Endothelial cell of umbilical vein (primary cell): ENCODE results near the gene GPR82. TPM values are rescaled to one million over a fixed set of nuclear protein-coding genes. Genes with fewer than 3 reads are reported as not detected.

Experiments used
- BruUV-seq: library from RNA; stranded (reverse); fragments of 400-500 nt; replicated peaks from 2 replicates; lab custom pipeline; 2021; lab: Mats Ljungman, UMichigan
- CTCF ChIA-PET: fragments of 300-600, 350-600 bp; sonication (Branson Sonifier 250); formaldehyde crosslinking; loops from one replicate; lab custom pipeline; 2021; ENCODE audit warnings: antibody characterized with exemption, inconsistent platforms; lab: Charles Lee
- POLR2A ChIA-PET: fragments of 300-600, 350-600 bp; sonication (Branson Sonifier 250); formaldehyde crosslinking; loops from one replicate; lab custom pipeline; 2021; ENCODE audit warnings: antibody characterized with exemption, inconsistent platforms; lab: Charles Lee
- DNase-seq: peaks from one replicate; pipeline ENCODE4 v3.0.0-alpha.2; 2011; ENCODE audit warnings: low read depth, low spot score
- FAIRE-seq: peaks from 2 replicates; lab custom pipeline; 2011; peaks lifted over from hg19 to GRCh38; lab: Jason Lieb, UNC
- H2AFZ ChIP-seq: 2 replicates; pipeline ENCODE4 v1.6.0; 2012; ENCODE audit warnings: low read depth, low read length, control low read depth, inconsistent platforms
- H3K27ac ChIP-seq: 2 replicates; pipeline ENCODE4 v1.5.1; 2011; ENCODE audit warnings: low read depth, mild to moderate bottlenecking, control low read depth, low read length, moderate library complexity; ENCODE audit not compliant: insufficient read depth
- H3K27me3 ChIP-seq, 2 experiments: 2 replicates each; pipeline versions ENCODE4 v1.6.0 to v1.6.1; 2011; ENCODE audit warnings: low read length in 2 of 2, mixed read lengths in 1 of 2; ENCODE audit not compliant: control insufficient read depth in 2 of 2, insufficient read depth in 2 of 2
- H3K36me3 ChIP-seq, 2 experiments: 2 replicates in 1 of 2; 3 replicates in 1 of 2; pipeline ENCODE4 v1.5.1; 2011; ENCODE audit warnings: low read length in 2 of 2, mild to moderate bottlenecking in 1 of 2, moderate library complexity in 1 of 2; ENCODE audit not compliant: control insufficient read depth in 2 of 2, insufficient read depth in 2 of 2; ENCODE audit errors: extremely low read depth in 1 of 2
- H3K4me1 ChIP-seq: 3 replicates; pipeline ENCODE4 v1.5.1; 2011; ENCODE audit warnings: mild to moderate bottlenecking, low read length; ENCODE audit not compliant: control insufficient read depth, insufficient read depth; ENCODE audit errors: extremely low read depth
- H3K4me2 ChIP-seq: 2 replicates; pipeline ENCODE4 v1.6.1; 2011; ENCODE audit warnings: low read length, control low read depth, mixed read lengths; ENCODE audit not compliant: insufficient read depth
- H3K4me3 ChIP-seq, 3 experiments: fragments of 200-600 bp in 1 of 3; sonication (generic), shearing (Covaris generic) in 1 of 3; replicated peaks in 1 of 3; 2 replicates each; pipeline ENCODE4 v1.5.1; 2011 to 2016; ENCODE audit warnings: control low read depth in 3 of 3, low read length in 3 of 3, mild to moderate bottlenecking in 2 of 3, inconsistent platforms in 1 of 3, low read depth in 1 of 3, moderate library complexity in 1 of 3; ENCODE audit not compliant: insufficient read depth in 1 of 3
- H3K79me2 ChIP-seq: 2 replicates; pipeline ENCODE4 v1.6.0; 2012; ENCODE audit warnings: low read length, inconsistent platforms; ENCODE audit not compliant: control insufficient read depth, insufficient read depth
- H3K9ac ChIP-seq: replicated peaks from 2 replicates; pipeline ENCODE3; 2011; ENCODE audit warnings: low read length, control low read depth; ENCODE audit not compliant: insufficient read depth; ENCODE audit errors: extremely low read depth
- H3K9me1 ChIP-seq: replicated peaks from 3 replicates; pipeline ENCODE4 v1.6.0; 2011; ENCODE audit warnings: mild to moderate bottlenecking, low read length; ENCODE audit not compliant: control insufficient read depth, insufficient read depth; ENCODE audit errors: extremely low read depth
- H3K9me3 ChIP-seq: replicated peaks from 2 replicates; pipeline ENCODE4 v1.5.1; 2012; ENCODE audit warnings: low read length, inconsistent platforms; ENCODE audit not compliant: control insufficient read depth, insufficient read depth
- H4K20me1 ChIP-seq: replicated peaks from 2 replicates; pipeline ENCODE3; 2011; ENCODE audit warnings: mild to moderate bottlenecking, low read length; ENCODE audit not compliant: control insufficient read depth, insufficient read depth; ENCODE audit errors: extremely low read depth
- CTCF ChIP-seq, 2 donors: IDR thresholded peaks; 1 replicate in 1 of 2; 2 replicates in 1 of 2; pipeline ENCODE4 v1.5.1; 2011; ENCODE audit warnings: low read length in 2 of 2, mild to moderate bottlenecking in 2 of 2, moderate library complexity in 2 of 2, control low read depth in 1 of 2, inconsistent platforms in 1 of 2, low read depth in 1 of 2; ENCODE audit not compliant: insufficient read depth in 1 of 2; ENCODE audit errors: extremely low read depth in 1 of 2
- EZH2 ChIP-seq: IDR thresholded peaks from 2 replicates; pipeline ENCODE4 v1.6.1; 2012; ENCODE audit warnings: borderline replicate concordance, low read depth, mild to moderate bottlenecking, moderate library complexity, low read length, inconsistent platforms; ENCODE audit not compliant: severe bottlenecking
- FOS ChIP-seq: IDR thresholded peaks from 2 replicates; pipeline ENCODE4 v1.6.1; 2011; ENCODE audit warnings: mild to moderate bottlenecking, low read length, moderate library complexity, borderline replicate concordance; ENCODE audit not compliant: insufficient read depth
- GATA2 ChIP-seq: IDR thresholded peaks from 2 replicates; pipeline ENCODE4 v1.7.0; 2011; ENCODE audit warnings: low read depth, mild to moderate bottlenecking, moderate library complexity, mixed read lengths, low read length; ENCODE audit not compliant: insufficient read length, insufficient read depth
- JUN ChIP-seq: IDR thresholded peaks from 2 replicates; pipeline ENCODE4 v1.6.1; 2011; ENCODE audit warnings: borderline replicate concordance, low read depth; ENCODE audit not compliant: insufficient read length, insufficient read depth
- MAX ChIP-seq: IDR thresholded peaks from 2 replicates; pipeline ENCODE4 v1.6.1; 2011; ENCODE audit not compliant: insufficient read depth, insufficient read length
- MYC ChIP-seq: IDR thresholded peaks from one replicate; pipeline ENCODE4 v1.6.1; 2011; ENCODE audit warnings: mild to moderate bottlenecking, low read depth, low read length
- POLR2A ChIP-seq: IDR thresholded peaks from 2 replicates; pipeline ENCODE4 v1.6.1; 2012; ENCODE audit warnings: low read depth, mild to moderate bottlenecking, control low read depth, low read length
- POLR2AphosphoS5 ChIP-seq: IDR thresholded peaks from 2 replicates; pipeline ENCODE4 v1.6.1; 2012; ENCODE audit warnings: low read depth, mild to moderate bottlenecking, control low read depth, low read length, moderate library complexity; ENCODE audit not compliant: insufficient read depth
- dilution Hi-C: fragments of 300-500 bp; cut with MboI; formaldehyde crosslinking; loops from one replicate; pipeline ENCODE4 v1.15.0; 2019; ENCODE audit warnings: low sequenced_read_pairs; ENCODE audit not compliant: extremely low pct_ligation_motif_present
- intact Hi-C: fragments of 100-400 bp; cut with micrococcal nuclease; formaldehyde crosslinking; loops from one replicate; pipeline ENCODE4 v1.10.0; 2022
- polyA plus RNA-seq, 4 experiments: library from polyadenylated mRNA; depleted of rRNA in 3 of 4; stranded (reverse) in 3 of 4; unstranded in 1 of 4; fragments of >200 nt; gene quantifications; 2 replicates each; pipeline versions ENCODE4 v1.2.1 to v1.2.3, GENCODE V29; 2011 to 2012; ENCODE audit warnings: missing spikeins in 1 of 4
- total RNA-seq: library from RNA; stranded (reverse); gene quantifications from 2 replicates; pipeline ENCODE4 v1.2.3, GENCODE V29; 2021

Gene GPR82
- total and polyA plus RNA-seq, 2 donors (not counting 3 experiments of a cell fraction or from before 2014, with no cell fraction given), result not detected

- Histone ChIP-seq H3K9me1 (no peaks in the 10 kb centered on the region), H3K36me3 (no peaks in the 10 kb centered on the region), H3K4me2 (no peak overlapping the region), H3K9ac (no peak overlapping the region), H3K4me1 (no peaks in the 10 kb centered on the region), H2AFZ (no peak overlapping the region), H3K27me3 (no peaks in the 10 kb centered on the region), H3K4me3 (no peak overlapping the region), H3K9me3 (no peaks in the 10 kb centered on the region), H4K20me1 (no peaks in the 10 kb centered on the region), H3K27ac (no peak overlapping the region), H3K79me2 (no peaks in the 10 kb centered on the region)
- ChIA-PET CTCF (no interaction called here), POLR2A (no interaction called here)
- no peak for FAIRE-seq
- no peak for DNase-seq
- no TSS peak for BruUV-seq
- TF ChIP-seq FOS, result no peak
- no peak for TF ChIP-seq GATA2
- TF ChIP-seq CTCF (IDR thresholded peaks at IDR 0.05; ENCODE audit: extremely low read depth in 1 of 2, insufficient read depth in 1 of 2, low read depth in 1 of 2, low read length in 2 of 2), result no peak
- TF ChIP-seq POLR2A, result no peak
- TF ChIP-seq MAX, result no peak
- TF ChIP-seq MYC, result no peak
- TF ChIP-seq JUN, result no peak
- no peak for TF ChIP-seq POLR2AphosphoS5
- TF ChIP-seq EZH2, result no peak
- dilution Hi-C loops, result no loop called here
- intact Hi-C loops, result no loop called here
Observed at GRCh38 chrX:41728125-41728524, 4.1 kb downstream of the GPR82 start.
